ENCODE data around the gene FKBP14. TPM values are rescaled to one million over a fixed set of nuclear protein-coding genes. Genes with fewer than 3 reads are reported as not detected.
A peak's percentile ranks its signal among the peaks of the same experiment; 100 is the strongest.

Gene FKBP14
- total and polyA plus RNA-seq, 8 donors: 3.3 to 12.7 (median 6.0) TPM

DNA sequence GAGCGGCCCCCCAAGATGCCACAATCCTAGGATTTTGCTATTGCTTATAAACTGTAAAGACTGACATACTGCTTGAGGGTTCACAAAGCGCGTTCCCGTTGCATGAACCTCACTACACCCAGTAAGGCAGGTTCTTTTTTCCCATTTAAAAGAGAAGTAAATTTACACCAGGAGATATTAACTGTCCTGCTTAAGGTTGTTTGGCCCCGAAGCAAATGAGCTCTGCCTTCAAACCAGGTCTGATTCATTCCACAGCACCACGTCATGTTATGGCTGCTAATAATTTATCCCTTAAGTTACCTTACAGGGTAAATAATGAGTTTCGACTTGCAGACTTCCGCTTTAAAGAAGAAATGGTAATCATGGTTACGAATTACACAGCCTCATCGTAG lies 559 bp upstream of the FKBP14 start:
- FAIRE-seq (no peak), ATAC-seq (peak; percentile 47 to 65 (median 53))
- peak overlapping the region; percentile 49 to 97 (median 86) for H3K4me3 ChIP-seq

DNA sequence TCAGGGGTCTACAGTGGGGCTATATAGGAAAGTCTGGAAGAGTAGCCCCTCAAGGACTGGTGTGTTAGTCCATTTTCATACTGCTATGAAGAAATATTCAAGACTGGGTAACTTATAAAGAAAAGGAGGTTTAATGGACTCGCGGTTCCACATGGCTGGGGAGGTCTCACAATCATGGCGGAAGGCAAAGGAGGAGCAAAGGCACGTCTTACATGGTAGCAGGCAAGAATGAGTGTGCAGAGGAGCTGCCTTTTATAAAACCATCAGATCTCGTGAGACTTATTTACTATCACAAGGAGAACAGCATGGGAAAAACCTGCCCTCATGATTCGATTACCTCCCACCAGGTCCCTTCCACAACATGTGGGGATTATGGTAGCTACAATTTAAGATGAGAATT lies 3.0 kb downstream of the FKBP14 start:
- H3K4me1 ChIP-seq: peaks cover 3 to 7% (median 4%) of the 10 kb centered on the region in 3 donors
- no peaks in the 10 kb centered on the region for H3K27me3 ChIP-seq
- H3K27ac ChIP-seq: no peak overlapping the region
- no peak for ATAC-seq
- 91% methylated on average over 6 of the region's 6 CpGs for WGBS, 2 donors
- FAIRE-seq: no peak
- TF ChIP-seq, protein P1, sequence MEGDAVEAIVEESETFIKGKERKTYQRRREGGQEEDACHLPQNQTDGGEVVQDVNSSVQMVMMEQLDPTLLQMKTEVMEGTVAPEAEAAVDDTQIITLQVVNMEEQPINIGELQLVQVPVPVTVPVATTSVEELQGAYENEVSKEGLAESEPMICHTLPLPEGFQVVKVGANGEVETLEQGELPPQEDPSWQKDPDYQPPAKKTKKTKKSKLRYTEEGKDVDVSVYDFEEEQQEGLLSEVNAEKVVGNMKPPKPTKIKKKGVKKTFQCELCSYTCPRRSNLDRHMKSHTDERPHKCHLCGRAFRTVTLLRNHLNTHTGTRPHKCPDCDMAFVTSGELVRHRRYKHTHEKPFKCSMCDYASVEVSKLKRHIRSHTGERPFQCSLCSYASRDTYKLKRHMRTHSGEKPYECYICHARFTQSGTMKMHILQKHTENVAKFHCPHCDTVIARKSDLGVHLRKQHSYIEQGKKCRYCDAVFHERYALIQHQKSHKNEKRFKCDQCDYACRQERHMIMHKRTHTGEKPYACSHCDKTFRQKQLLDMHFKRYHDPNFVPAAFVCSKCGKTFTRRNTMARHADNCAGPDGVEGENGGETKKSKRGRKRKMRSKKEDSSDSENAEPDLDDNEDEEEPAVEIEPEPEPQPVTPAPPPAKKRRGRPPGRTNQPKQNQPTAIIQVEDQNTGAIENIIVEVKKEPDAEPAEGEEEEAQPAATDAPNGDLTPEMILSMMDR (IDR thresholded peaks at IDR 0.05): no peak
- no peak for DNase-seq
- intact Hi-C loops (cut with DNase I): no loop called here
- no peak overlapping the region for H3K4me3 ChIP-seq
- no peaks in the 10 kb centered on the region for H3K36me3 ChIP-seq
- no peaks in the 10 kb centered on the region for H3K9me3 ChIP-seq

More for the DNA sequence above, 559 bp upstream of the FKBP14 start:
- Histone ChIP-seq H3K4me1 (peaks cover 7 to 17% (median 9%) of the 10 kb centered on the region in 3 donors), H3K9me3 (no peaks in the 10 kb centered on the region), H3K27ac (peak overlapping the region; percentile 78 to 90 (median 81)), H3K27me3 (no peaks in the 10 kb centered on the region), H3K36me3 (no peaks in the 10 kb centered on the region)
- TF ChIP-seq, protein P1 (IDR thresholded peaks at IDR 0.05): no peak
- intact Hi-C loops (cut with DNase I): no loop called here
- peak in 2 of 6 donors; percentile 42 to 44 for DNase-seq
- WGBS, 2 donors: 0 to 1% methylated on average over 10 of the region's 10 CpGs

DNA sequence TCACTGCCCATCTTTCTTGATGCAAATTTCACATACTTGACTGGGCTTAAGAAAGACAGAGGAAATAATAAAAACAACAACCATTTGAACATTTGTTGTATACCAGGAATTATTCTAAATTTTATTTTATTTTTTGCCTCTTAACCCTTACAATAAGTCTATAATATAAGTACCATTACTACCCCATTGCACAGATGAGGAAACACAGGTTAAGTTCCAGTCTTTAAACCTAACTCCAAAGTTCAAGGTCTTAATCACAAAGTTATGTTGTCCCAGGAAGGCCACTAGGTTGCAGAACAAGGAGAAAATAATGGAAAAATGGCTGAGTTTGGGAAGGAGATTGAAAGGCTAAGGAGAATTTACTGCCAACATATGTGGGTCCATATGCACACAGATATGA lies 3.5 kb downstream of the FKBP14 start:
- ATAC-seq (no peak), FAIRE-seq (no peak), DNase-seq (no peak)
- no peaks in the 10 kb centered on the region for H3K27me3 ChIP-seq
- H3K36me3 ChIP-seq: peaks cover 0 to 3% (median 0%) of the 10 kb centered on the region in 3 donors
- H3K27ac ChIP-seq: no peak overlapping the region
- intact Hi-C loops (cut with DNase I): no loop called here
- TF ChIP-seq, protein P1 (IDR thresholded peaks at IDR 0.05): no peak
- no peak overlapping the region for H3K4me3 ChIP-seq
- H3K4me1 ChIP-seq: peaks cover 3 to 7% (median 4%) of the 10 kb centered on the region in 3 donors
- no peaks in the 10 kb centered on the region for H3K9me3 ChIP-seq

DNA sequence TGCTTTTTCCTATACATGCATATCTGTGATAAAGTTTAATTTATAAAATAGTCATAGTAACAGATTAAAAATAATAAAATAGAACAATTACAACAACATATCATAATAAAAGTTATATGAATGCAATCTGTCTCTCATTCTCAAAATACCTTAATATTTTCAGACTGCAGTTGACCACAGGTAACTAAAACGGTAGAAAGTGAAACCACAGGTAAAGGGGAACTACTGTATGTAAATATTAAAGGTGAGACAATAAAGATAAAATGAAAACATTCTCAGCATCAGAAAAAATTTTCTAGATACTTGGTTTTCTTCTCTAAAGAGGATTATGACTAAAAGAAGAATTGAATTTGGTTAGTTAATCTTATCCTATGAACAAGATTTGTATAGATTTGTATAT lies 6.0 kb downstream of the FKBP14 start:
- TF ChIP-seq, protein P1 (IDR thresholded peaks at IDR 0.05): no peak
- Histone ChIP-seq H3K4me3 (no peak overlapping the region), H3K36me3 (peaks cover 0 to 3% (median 0%) of the 10 kb centered on the region in 3 donors), H3K27ac (no peak overlapping the region), H3K27me3 (no peaks in the 10 kb centered on the region), H3K4me1 (peaks cover 3 to 7% (median 4%) of the 10 kb centered on the region in 3 donors), H3K9me3 (no peaks in the 10 kb centered on the region)
- 22 to 32% methylated on average over 1 of the region's 1 CpG for WGBS, 2 donors
- FAIRE-seq (peak; percentile 13), DNase-seq (no peak), ATAC-seq (peak in 1 of 4 donors; percentile 52)
- intact Hi-C loops (cut with DNase I): no loop called here

DNA sequence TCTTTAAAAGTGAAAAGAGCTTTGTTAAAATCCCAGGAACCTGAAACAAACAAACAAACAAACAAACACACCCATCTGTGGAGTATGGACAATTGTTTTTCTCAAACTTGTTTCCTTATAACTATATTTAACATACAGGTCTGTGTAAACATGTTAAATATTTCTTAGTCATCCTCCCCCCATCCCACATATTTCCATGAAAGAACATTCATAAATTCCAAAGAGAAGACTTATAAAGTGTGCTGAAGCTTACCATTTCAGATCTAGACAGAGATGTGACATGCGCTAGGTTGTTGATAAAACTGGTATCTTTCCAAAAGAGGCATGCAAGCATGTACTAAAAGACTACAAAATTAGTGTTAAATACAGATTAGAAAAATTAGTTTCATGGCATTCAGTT lies 6.5 kb downstream of the FKBP14 start:
- WGBS, 2 donors: 93 to 94% methylated on average over 1 of the region's 1 CpG
- H3K36me3 ChIP-seq: peaks cover 0 to 3% (median 0%) of the 10 kb centered on the region in 3 donors
- ATAC-seq (no peak), FAIRE-seq (no peak), DNase-seq (no peak)
- intact Hi-C loops (cut with DNase I): no loop called here
- no peak overlapping the region for H3K27ac ChIP-seq
- H3K4me3 ChIP-seq: no peak overlapping the region
- TF ChIP-seq, protein P1 (IDR thresholded peaks at IDR 0.05): no peak
- H3K4me1 ChIP-seq: peaks cover 3 to 5% (median 4%) of the 10 kb centered on the region in 3 donors
- no peaks in the 10 kb centered on the region for H3K9me3 ChIP-seq
- no peaks in the 10 kb centered on the region for H3K27me3 ChIP-seq

Measured in pancreas (tissue), 10 donors.